HFFc6 (cell line): ENCODE data around the gene RTN4R. TPM values are rescaled to one million over a fixed set of nuclear protein-coding genes. Genes with fewer than 3 reads are reported as not detected.
"Not testable (repeated sequence)": the region's sequence is repeated elsewhere in the genome, so short reads cannot be mapped to it uniquely, and the experiment has no call there.

ENCODE experiments used
- DNase-seq: peaks from one replicate; pipeline ENCODE4 v3.0.0-alpha.2; 2018
- H3K27ac Mint-ChIP-seq: 2 replicates; pipeline ENCODE4 v1.8.0; 2020; ENCODE audit warnings: mild to moderate bottlenecking, mixed read lengths
- H3K27me3 Mint-ChIP-seq: 2 replicates; pipeline ENCODE4 v1.8.0; 2021; ENCODE audit warnings: mild to moderate bottlenecking, moderate library complexity, mixed read lengths; ENCODE audit not compliant: insufficient read depth
- H3K36me3 Mint-ChIP-seq: 2 replicates; pipeline ENCODE4 v1.8.0; 2021; ENCODE audit warnings: low read depth, mixed read lengths
- H3K4me1 Mint-ChIP-seq: 2 replicates; pipeline ENCODE4 v1.8.0; 2020; ENCODE audit warnings: low read depth, mixed read lengths
- H3K4me3 Mint-ChIP-seq: 2 replicates; pipeline ENCODE4 v1.8.0; 2020; ENCODE audit warnings: mild to moderate bottlenecking, moderate library complexity, mixed read lengths
- H3K9me3 Mint-ChIP-seq: 2 replicates; pipeline ENCODE4 v1.8.0; 2020; ENCODE audit warnings: mild to moderate bottlenecking, mixed read lengths
- CTCF ChIP-seq: fragments of 200-600 bp; sonication (generic); IDR thresholded peaks from 2 replicates; pipeline ENCODE4 v1.5.0; 2021; ENCODE audit warnings: antibody characterized with exemption, mild to moderate bottlenecking
- total RNA-seq, 6 experiments: library from RNA; stranded (reverse); fragmentation: NEBNext Ultra II Directional; extraction: Animal tissue kit (Norgen Biotek cat#: 25700); gene quantifications; 2 replicates in 1 of 6; 3 replicates in 5 of 6; pipeline ENCODE4 v1.2.3, GENCODE V29; 2021

Gene RTN4R
- total RNA-seq, 6 experiments from 2014 or later: 0.14 to 0.85 (median 0.35) TPM

- Mint-ChIP-seq H3K36me3 (no peaks in the 10 kb centered on the region), H3K4me3 (no peak overlapping the region), H3K27ac (no peak overlapping the region), H3K9me3 (no peaks in the 10 kb centered on the region), H3K4me1 (no peaks in the 10 kb centered on the region), H3K27me3 (peaks cover 38% of the 10 kb centered on the region)
- no peak for TF ChIP-seq CTCF
- no peak for DNase-seq
Measured at GRCh38 chr22:20290045-20290392, 21.9 kb upstream of the RTN4R start.

- DNase-seq, H3K4me1 Mint-ChIP-seq, H3K4me3 Mint-ChIP-seq, H3K9me3 Mint-ChIP-seq, H3K27ac Mint-ChIP-seq, H3K36me3 Mint-ChIP-seq: not testable (repeated sequence)
- peaks cover 34% of the 10 kb centered on the region for H3K27me3 Mint-ChIP-seq
Measured at GRCh38 chr22:20289182-20290044, 21.3 kb upstream of the RTN4R start.

GRCh38 chr22:20286784-20287423 is 18.8 kb upstream of the RTN4R start:
- not testable (repeated sequence) for H3K27ac Mint-ChIP-seq, H3K4me1 Mint-ChIP-seq, H3K9me3 Mint-ChIP-seq, H3K4me3 Mint-ChIP-seq, DNase-seq, H3K36me3 Mint-ChIP-seq
- peaks cover 33% of the 10 kb centered on the region for H3K27me3 Mint-ChIP-seq

- DNase-seq, H3K9me3 Mint-ChIP-seq, H3K27ac Mint-ChIP-seq, H3K4me3 Mint-ChIP-seq, H3K4me1 Mint-ChIP-seq, H3K36me3 Mint-ChIP-seq: not testable (repeated sequence)
- peaks cover 31% of the 10 kb centered on the region for H3K27me3 Mint-ChIP-seq
Measured at GRCh38 chr22:20286312-20286660, 18.2 kb upstream of the RTN4R start.

- DNase-seq: peak; percentile 22
- not testable (repeated sequence) for H3K36me3 Mint-ChIP-seq, H3K9me3 Mint-ChIP-seq, H3K4me3 Mint-ChIP-seq, H3K4me1 Mint-ChIP-seq, H3K27ac Mint-ChIP-seq
- peak; percentile 85 for TF ChIP-seq CTCF
- H3K27me3 Mint-ChIP-seq: peaks cover 31% of the 10 kb centered on the region
Measured at GRCh38 chr22:20285473-20286311, 17.6 kb upstream of the RTN4R start.

- DNase-seq: no peak
- H3K27ac Mint-ChIP-seq: no peak overlapping the region
- H3K27me3 Mint-ChIP-seq: peaks cover 21% of the 10 kb centered on the region
- no peaks in the 10 kb centered on the region for H3K36me3 Mint-ChIP-seq
- no peak for TF ChIP-seq CTCF
- peaks cover 6% of the 10 kb centered on the region for H3K4me1 Mint-ChIP-seq
- H3K4me3 Mint-ChIP-seq: no peak overlapping the region
- H3K9me3 Mint-ChIP-seq: no peaks in the 10 kb centered on the region
Measured at GRCh38 chr22:20284471-20285086, 16.5 kb upstream of the RTN4R start.
